Measurements from ENCODE around the gene PTPDC1.

DNA sequence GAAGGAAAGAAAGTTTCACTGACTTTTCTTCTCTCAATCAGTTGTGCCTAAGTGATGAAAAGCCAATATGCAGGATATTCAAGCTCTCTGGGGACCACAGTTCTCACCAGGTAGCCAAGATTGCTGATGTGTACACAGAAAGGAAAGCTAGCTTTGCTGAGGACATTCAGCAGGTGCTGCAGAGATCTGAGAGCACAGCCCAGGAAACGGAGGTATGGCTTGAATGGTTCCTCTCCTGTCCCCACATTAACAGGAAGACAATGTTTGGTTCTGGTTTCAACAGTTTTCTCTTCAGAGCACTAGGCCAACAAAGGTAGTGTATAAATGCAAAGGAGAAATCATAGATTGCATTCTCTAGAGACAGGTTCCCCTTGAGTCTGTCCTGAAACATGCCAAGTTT, 69.6 kb downstream of the PTPDC1 start:
- TF ChIP-seq, protein P1, sequence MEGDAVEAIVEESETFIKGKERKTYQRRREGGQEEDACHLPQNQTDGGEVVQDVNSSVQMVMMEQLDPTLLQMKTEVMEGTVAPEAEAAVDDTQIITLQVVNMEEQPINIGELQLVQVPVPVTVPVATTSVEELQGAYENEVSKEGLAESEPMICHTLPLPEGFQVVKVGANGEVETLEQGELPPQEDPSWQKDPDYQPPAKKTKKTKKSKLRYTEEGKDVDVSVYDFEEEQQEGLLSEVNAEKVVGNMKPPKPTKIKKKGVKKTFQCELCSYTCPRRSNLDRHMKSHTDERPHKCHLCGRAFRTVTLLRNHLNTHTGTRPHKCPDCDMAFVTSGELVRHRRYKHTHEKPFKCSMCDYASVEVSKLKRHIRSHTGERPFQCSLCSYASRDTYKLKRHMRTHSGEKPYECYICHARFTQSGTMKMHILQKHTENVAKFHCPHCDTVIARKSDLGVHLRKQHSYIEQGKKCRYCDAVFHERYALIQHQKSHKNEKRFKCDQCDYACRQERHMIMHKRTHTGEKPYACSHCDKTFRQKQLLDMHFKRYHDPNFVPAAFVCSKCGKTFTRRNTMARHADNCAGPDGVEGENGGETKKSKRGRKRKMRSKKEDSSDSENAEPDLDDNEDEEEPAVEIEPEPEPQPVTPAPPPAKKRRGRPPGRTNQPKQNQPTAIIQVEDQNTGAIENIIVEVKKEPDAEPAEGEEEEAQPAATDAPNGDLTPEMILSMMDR (IDR thresholded peaks at IDR 0.05), result no peak
- TF ChIP-seq EZH2 (IDR thresholded peaks at IDR 0.05) (no peak), EZH2phosphoT487 (IDR thresholded peaks at IDR 0.05) (no peak)
